Esophagus squamous epithelium (tissue), 4 donors: ENCODE measurements around the gene TMEM127.

Source experiments
- POLR2A ChIP-seq, 4 donors: fragments of 450-650 bp; IDR thresholded peaks; one replicate each; pipeline ENCODE4 v1.6.1; 2017; ENCODE audit warnings: antibody characterized with exemption in 4 of 4, mild to moderate bottlenecking in 4 of 4, moderate library complexity in 3 of 4
- TF ChIP-seq, protein P1 (sequence below), 6 experiments: fragments of 450-650 bp in 4 of 6; fragments of 200-600 bp in 2 of 6; sonication (generic) in 2 of 6; IDR thresholded peaks; one replicate each; pipeline ENCODE4 v1.5.1; 2016 to 2019; ENCODE audit warnings: antibody characterized with exemption in 6 of 6, mild to moderate bottlenecking in 4 of 6, moderate library complexity in 4 of 6

- TF ChIP-seq, protein P1, sequence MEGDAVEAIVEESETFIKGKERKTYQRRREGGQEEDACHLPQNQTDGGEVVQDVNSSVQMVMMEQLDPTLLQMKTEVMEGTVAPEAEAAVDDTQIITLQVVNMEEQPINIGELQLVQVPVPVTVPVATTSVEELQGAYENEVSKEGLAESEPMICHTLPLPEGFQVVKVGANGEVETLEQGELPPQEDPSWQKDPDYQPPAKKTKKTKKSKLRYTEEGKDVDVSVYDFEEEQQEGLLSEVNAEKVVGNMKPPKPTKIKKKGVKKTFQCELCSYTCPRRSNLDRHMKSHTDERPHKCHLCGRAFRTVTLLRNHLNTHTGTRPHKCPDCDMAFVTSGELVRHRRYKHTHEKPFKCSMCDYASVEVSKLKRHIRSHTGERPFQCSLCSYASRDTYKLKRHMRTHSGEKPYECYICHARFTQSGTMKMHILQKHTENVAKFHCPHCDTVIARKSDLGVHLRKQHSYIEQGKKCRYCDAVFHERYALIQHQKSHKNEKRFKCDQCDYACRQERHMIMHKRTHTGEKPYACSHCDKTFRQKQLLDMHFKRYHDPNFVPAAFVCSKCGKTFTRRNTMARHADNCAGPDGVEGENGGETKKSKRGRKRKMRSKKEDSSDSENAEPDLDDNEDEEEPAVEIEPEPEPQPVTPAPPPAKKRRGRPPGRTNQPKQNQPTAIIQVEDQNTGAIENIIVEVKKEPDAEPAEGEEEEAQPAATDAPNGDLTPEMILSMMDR (IDR thresholded peaks at IDR 0.05): no peak
- no peak for TF ChIP-seq POLR2A (IDR thresholded peaks at IDR 0.05)
Observed at GRCh38 chr2:96198921-96199320, 66.9 kb downstream of the TMEM127 start.
